GM10266 (cell line): ENCODE data around the gene ALK.

ENCODE experiments used
- DNase-seq: peaks from one replicate; pipeline ENCODE4 v3.0.0; 2012; ENCODE audit errors: extremely low spot score
- CTCF ChIP-seq: IDR thresholded peaks from 2 replicates; pipeline ENCODE4 v1.5.1; 2012; ENCODE audit warnings: mild to moderate bottlenecking, low read depth; ENCODE audit not compliant: control insufficient read depth, insufficient read depth; ENCODE audit errors: missing control alignments

The ALK gene

GRCh38 chr2:29518646-29519337 lies 402.6 kb downstream of the ALK start:
- DNase-seq, result no peak
- TF ChIP-seq CTCF, result no peak

- no peak for DNase-seq
- no peak for TF ChIP-seq CTCF
Measured at GRCh38 chr2:29518010-29518409, 403.4 kb downstream of the ALK start.

- DNase-seq, result no peak
- TF ChIP-seq CTCF, result no peak
Measured at GRCh38 chr2:29517413-29517812, 404.0 kb downstream of the ALK start.

- no peak for DNase-seq
- TF ChIP-seq CTCF, result no peak
Measured at GRCh38 chr2:29516767-29517166, 404.6 kb downstream of the ALK start.

- no peak for TF ChIP-seq CTCF
- no peak for DNase-seq
Measured at GRCh38 chr2:29509878-29510277, 411.5 kb downstream of the ALK start.

- TF ChIP-seq CTCF, result no peak
- no peak for DNase-seq
Measured at GRCh38 chr2:29509397-29509796, 412.0 kb downstream of the ALK start.

GRCh38 chr2:29504746-29505145 lies 416.6 kb downstream of the ALK start:
- DNase-seq, result no peak
- TF ChIP-seq CTCF, result no peak
